GM21619 (cell line): ENCODE data around the gene KIFC1.

Source experiments
- ATAC-seq: cut with Tn5 transposase; IDR thresholded peaks from one replicate; pipeline ENCODE4 v1.9.1; 2021; ENCODE audit not compliant: unreplicated experiment

The KIFC1 gene

GRCh38 chr6:33424855-33425667 is 33.4 kb downstream of the KIFC1 start:
- no peak for ATAC-seq

DNA sequence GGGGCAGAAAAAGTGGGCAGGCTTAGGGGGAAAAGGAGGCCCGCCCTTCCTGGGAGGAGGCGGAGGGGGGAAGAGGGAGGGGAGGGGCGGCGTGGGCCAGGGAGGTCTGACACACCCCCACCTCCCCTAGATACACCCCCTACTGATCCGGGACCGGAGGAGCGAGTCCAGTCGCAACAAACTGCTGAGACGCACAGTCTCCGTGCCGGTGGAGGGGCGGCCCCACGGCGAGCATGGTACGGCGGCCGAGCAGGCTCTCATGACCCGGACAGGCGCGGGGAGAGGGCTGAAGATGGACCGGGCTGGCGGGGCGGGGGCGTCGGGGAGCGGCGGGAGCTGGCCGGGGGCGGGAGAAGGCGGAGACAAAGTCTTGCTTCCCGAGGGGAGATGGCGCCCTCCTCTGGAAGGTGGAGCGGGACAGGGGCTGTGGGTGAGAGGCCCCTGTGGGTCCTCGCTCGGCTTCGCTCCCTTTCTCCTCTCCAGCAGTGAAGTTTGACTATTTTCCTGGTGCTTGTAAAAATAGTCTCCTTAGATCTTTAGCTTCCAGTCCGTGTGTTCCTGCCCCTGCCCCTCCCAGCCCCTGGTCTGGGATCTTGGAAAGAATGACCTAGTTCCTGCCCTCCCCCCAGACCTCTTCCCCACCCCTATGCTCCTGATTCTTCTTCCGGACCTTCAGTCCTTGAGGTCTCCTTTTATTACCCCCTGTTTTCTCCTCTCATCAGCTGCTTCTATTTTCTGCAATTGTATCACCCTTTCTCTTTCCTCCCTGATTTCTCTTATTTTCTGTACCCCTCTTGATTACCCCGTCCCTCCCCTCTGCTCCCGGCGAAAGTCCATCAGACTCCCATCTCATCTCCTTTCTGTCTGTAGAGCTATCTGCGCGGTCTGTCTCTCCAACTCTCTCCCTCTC is 34.3 kb downstream of the KIFC1 start:
- ATAC-seq, result no peak

GRCh38 chr6:33426590-33427511 is 35.2 kb downstream of the KIFC1 start:
- no peak for ATAC-seq

GRCh38 chr6:33427585-33428223 is 36.1 kb downstream of the KIFC1 start:
- ATAC-seq, result no peak

DNA sequence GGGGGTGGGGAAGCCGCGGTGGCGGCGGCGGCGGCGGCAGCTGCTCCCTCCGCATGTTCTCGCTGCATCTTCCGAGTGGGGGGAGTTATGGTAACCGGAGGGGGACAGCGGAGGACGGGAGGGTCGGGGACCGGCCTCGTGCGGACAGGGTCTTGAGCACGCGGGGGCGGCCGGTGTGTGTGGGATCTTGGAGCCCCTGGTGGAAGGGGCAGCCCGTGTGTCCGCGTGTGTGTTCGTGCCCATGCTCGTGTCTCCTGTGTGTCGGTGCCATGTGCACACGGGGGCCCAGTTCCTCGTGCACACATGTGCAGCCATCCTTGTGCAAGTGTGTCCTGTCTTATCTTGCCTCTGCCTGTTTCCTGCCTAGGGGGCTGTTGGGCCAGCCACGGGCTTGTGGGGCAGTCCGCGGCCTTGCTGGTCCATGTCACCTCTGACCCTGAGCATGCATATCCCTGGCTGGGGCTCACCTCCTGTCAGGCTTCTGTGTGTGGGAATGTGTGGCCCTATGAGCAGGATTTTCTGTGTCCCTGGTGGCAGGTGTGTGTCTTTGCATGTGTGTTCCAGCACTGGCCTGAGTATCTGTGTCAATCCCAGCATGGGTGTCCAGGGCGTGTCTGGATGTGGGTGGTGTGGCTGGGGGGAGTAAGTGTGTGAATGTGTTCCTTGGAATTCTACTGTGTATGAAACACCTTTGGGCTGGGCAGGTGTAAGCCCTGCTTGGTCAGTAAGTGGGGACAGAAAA is 36.8 kb downstream of the KIFC1 start:
- ATAC-seq, result no peak

- no peak for ATAC-seq
These were observed 37.5 kb downstream of the KIFC1 start for GRCh38 chr6:33428966-33429749.

DNA sequence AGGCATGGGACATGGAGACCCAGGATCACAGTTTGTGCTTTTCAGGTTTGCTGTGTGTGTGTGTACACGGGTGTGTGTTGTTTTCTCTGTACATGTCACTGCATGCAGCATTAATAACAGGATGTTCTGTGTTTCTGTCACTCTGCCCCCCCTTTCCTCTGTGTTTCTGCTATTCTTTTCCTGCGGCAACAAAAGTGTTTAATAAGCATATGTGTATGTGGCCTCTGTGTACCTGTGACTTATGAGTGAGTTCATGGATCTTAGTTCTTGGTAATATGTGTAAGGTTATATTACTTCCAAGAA is 38.1 kb downstream of the KIFC1 start:
- no peak for ATAC-seq

GRCh38 chr6:33430334-33430733 is 38.7 kb downstream of the KIFC1 start:
- no peak for ATAC-seq

- ATAC-seq, result peak; percentile 44
These were observed 39.6 kb downstream of the KIFC1 start for GRCh38 chr6:33430991-33431879.

DNA sequence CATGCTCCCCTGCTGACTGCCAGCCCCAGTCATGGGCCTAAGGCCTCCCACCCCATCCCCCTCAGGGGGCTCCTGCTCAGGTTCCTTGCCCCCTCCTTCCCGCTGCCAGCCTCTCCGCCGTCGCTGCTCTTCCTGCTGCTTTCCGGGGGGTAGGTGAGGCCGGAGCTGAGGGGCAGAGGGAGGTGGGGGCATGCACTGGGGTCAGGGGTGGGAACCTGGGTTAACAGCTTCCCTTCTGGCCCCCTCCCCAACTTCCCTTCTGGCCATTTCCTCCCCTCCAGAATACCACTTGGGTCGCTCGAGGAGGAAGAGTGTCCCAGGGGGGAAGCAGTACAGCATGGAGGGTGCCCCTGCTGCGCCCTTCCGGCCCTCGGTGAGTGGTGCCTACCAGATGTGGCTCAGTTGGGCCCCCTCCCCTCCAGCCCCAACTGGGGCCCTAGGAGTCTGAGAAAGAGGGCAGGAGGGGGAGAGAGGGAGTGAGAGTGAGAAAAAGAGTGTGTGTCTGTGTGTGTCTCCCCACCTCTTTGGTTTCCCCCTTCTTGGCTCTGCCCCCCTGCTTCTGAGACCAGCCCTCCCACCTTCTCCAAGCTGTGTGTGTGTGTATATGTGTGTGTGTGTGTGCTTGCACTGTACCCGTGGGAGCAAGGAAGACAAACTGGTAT is 40.4 kb downstream of the KIFC1 start:
- ATAC-seq, result no peak

GRCh38 chr6:33432546-33432945 is 40.9 kb downstream of the KIFC1 start:
- ATAC-seq, result no peak

DNA sequence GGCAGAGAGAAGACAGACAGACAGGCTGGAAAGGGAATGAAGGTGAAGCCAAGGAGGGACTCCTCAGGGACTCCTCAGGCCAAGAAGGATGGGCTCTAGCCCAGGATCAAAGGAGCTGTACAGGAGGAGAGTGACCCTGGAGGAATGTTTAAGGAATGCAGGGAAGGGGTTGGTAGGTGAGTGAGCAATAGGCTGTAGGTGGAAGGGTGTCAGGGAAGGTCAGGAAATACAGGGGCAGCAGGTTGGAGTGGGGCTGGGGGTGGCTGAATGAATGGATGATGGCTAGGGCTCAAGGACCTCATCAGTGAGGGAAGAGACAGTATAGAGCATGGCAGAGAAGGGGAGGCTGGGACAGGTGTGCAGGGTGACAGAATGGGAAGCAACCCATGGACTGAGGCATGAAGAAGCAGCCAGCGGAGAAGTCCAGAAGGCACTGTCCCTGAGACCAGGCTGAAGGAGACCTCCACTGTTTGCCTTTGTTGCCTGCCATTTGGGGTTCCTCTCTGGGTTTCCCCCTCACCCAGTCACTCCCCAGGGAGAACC is 41.4 kb downstream of the KIFC1 start:
- no peak for ATAC-seq

- ATAC-seq, result no peak
These were observed 42.0 kb downstream of the KIFC1 start for GRCh38 chr6:33433544-33434191.

- no peak for ATAC-seq
These were observed 43.3 kb downstream of the KIFC1 start for GRCh38 chr6:33434961-33435360.

GRCh38 chr6:33437666-33438065 is 46.0 kb downstream of the KIFC1 start:
- ATAC-seq, result no peak

- ATAC-seq, result no peak
These were observed 47.5 kb downstream of the KIFC1 start for GRCh38 chr6:33438978-33439594.
